GM19463 (cell line): Measurements from ENCODE around the gene RNF17.

Source experiments
- ATAC-seq: cut with Tn5 transposase; IDR thresholded peaks from one replicate; pipeline ENCODE4 v1.9.1; 2021; ENCODE audit warnings: mild to moderate bottlenecking, moderate library complexity; ENCODE audit not compliant: unreplicated experiment

RNF17 gene, protein sequence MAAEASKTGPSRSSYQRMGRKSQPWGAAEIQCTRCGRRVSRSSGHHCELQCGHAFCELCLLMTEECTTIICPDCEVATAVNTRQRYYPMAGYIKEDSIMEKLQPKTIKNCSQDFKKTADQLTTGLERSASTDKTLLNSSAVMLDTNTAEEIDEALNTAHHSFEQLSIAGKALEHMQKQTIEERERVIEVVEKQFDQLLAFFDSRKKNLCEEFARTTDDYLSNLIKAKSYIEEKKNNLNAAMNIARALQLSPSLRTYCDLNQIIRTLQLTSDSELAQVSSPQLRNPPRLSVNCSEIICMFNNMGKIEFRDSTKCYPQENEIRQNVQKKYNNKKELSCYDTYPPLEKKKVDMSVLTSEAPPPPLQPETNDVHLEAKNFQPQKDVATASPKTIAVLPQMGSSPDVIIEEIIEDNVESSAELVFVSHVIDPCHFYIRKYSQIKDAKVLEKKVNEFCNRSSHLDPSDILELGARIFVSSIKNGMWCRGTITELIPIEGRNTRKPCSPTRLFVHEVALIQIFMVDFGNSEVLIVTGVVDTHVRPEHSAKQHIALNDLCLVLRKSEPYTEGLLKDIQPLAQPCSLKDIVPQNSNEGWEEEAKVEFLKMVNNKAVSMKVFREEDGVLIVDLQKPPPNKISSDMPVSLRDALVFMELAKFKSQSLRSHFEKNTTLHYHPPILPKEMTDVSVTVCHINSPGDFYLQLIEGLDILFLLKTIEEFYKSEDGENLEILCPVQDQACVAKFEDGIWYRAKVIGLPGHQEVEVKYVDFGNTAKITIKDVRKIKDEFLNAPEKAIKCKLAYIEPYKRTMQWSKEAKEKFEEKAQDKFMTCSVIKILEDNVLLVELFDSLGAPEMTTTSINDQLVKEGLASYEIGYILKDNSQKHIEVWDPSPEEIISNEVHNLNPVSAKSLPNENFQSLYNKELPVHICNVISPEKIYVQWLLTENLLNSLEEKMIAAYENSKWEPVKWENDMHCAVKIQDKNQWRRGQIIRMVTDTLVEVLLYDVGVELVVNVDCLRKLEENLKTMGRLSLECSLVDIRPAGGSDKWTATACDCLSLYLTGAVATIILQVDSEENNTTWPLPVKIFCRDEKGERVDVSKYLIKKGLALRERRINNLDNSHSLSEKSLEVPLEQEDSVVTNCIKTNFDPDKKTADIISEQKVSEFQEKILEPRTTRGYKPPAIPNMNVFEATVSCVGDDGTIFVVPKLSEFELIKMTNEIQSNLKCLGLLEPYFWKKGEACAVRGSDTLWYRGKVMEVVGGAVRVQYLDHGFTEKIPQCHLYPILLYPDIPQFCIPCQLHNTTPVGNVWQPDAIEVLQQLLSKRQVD (N-terminal part only)

DNA sequence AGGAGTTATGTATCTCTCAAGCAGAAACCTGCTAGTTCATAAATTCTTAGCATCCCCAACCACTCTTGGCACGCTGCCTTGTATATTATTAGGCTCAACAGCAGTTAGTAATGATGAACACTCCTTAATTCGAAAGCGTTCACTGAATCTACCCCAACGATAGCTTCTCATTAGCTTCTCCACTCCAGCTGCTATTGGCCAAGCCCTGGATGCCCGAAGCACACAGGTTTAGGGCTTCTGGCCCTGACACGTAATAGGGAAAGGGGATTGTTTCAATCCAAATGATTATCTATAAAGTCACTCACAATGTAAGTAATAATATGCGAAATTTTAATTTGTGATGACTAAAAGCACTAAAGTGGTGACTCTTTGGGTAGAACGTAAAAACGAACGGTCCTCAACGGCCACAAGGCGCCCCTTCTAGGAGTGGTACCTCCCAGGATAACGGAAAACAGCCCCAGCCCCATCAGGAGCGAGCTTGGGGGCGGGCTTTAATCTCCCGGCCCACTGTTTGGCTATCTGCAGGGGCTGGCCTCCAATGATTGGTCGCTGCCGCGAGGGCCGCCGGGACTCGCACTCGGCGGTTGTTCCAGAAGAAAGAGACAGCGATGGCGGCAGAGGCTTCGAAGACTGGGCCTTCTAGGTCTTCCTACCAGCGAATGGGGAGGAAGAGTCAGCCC is at the start of gene RNF17:
RNF17 (plus strand) TSS at position 574 of the 680 bp plus-strand sequence; CDS start at position 609, 35 bp downstream.
- no peak for ATAC-seq

DNA sequence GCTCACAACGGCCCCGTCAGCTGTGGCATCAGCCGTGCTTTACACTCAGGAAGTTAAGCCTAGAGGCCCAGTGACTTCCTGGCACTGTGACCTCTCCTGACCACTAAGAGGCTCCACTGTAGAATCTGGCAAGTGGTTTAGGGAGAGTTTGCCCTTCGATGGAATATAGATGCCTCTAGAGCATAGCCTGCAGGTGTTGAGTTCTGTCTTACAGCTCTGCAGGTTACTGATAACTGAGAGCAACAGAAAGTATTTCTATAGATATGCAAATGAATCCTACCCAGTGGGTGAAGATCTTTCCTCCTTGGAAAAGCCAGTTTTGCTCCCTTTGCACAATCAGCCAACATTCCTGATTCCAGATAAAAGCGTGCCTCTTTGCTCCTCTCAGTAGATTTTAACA is 48.0 kb upstream of the RNF17 start:
- ATAC-seq: no peak

DNA sequence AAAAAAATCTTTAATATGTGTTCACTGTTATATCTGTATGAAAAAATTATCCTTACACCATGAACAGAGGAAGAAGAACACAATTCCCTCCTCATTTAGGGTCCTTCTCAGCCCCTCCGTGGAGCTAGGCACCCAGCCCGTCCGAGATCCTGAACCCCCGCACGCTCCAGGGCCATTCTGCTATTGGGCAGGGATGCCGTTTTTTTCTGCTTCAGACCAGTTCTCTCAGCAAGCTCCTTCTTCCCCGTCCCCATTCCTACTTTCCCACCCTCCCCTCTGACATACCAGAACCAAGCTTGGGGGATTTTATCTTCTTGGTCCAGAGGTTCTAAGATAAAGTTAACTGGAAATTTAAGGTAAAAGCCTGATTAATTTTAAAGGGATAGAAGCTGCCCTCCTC is 47.5 kb upstream of the RNF17 start:
- ATAC-seq: no peak

DNA sequence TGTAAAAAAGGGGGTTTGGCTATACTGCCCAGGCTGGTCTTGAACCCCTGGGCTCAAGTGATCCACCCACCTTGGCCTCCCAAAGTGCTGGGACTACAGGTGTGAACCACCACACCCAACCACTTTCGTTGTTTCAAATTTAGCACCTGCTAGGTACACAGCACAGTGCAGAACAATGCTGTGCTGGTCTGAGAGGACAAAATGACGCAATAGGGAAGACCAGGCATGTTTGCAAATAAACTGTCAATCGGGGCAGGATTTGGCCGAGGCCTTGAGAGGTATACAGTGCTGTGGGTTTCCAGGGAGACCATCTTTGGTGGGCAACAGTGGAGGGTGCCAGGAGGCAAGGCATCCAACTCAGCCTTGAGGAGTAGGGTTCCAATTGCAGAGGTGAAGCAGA is 46.8 kb upstream of the RNF17 start:
- ATAC-seq: no peak

DNA sequence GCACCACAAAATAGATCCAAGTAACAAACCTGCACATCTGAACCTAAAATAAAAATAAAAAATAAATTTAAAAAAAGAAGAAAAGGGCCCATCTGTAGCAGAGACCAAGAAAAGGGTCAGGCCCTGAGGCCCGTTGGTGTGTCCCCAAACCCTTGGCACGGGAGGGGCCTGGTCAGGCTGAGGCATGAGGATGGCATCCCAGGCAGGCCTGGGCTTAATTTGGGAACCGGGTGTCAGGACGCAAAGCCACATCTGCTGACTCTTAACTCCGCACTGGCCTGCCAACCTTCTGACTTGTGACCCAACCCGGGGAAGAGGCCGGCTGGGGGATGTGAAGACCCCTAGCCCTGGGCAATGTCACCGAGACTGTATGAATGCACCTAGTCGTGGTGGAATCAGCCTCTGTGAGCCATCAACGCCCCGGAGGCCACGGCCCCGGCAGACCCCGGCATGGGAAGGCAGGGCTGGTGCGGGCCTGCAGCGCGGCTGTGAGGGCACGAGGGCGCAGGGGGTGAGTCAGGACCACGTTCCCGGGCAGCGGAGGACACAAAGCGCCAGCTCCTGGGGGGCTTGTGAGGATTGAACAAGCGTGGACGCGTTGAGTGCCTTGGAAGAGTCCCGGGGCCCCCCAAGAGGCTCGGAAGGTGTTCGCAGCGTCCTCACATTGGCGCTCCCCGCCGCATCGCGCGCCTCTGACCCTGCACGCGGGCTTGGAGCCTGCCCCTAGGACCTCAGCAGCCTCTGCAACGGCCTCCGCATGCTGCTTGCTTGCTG is 45.6 kb upstream of the RNF17 start:
- no peak for ATAC-seq

DNA sequence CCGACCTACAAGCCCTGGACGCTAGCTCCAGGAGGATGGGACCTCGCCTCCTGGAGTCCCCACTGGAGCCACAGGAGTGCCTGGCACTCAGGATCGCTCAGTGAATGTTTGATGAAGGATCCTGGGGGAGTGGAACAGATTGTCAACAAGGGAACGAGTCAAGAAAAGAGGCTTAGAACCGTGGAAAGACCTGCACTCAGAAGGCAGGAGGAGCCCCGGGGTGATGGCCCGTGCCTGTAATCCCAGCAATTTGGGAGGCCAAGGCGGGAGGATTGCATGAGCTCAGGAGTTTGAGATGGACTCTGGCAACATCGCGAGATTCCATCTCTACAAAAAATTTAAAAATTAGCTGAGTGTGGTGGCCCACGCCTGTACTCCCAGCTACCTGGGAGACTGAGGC is 44.8 kb upstream of the RNF17 start:
- ATAC-seq: no peak

DNA sequence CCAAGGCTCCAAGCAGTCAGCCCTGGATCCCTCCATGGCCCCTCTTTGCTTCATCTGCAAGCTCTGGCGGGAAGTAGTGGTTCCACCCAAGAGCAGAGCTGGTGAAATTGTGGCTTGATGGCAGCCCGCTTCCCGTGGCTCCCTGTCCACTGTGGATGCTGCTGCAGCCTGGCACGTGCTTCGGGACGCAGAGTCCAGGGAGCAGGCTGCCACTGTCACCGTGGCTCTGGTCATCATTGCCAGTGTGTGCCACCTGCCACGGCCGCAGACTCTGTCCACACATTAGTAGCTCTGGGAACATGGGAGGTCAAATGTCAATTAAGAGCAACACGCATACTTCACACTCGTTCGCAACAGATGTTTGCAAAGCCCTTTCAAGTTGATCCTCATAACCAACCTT is 40.8 kb upstream of the RNF17 start:
- no peak for ATAC-seq

DNA sequence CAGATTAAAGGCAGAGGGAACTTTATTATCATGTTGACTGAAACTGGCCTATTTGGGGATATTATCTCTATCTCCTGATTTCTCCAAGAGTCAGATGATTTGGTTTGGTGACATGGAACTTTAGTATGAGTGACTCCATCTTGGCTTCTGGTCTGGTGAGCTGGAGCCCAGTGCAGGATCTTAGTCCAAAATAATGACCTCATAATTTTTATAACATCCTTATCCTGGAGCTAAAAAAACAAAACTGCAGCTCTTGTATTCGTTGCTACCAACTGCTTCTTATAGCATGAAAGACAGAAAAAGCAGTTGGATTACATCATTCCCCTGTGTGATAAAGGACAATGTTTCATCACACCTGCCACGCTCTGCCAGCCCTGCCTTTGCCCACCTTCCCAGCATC is 39.3 kb upstream of the RNF17 start:
- ATAC-seq: no peak

DNA sequence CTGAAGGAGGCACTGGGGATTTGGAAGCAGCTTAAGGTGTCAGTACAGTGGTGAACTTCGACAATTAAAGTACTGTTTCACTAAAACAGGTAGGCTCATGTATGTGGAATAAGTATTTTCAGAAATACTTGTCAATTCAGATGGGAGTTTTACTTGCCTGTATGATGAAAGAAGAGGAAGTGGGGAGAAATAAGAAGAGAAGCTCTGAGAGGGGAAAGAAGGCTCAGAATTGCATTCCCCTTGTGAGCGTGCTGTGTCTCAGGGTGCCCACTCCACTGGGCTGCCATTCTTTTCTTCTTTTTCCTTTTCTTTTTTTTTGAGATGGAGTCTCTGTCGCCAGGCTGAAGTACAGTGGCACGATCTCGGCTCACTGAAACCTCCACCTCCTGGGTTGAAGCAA is 38.6 kb upstream of the RNF17 start:
- ATAC-seq: no peak

DNA sequence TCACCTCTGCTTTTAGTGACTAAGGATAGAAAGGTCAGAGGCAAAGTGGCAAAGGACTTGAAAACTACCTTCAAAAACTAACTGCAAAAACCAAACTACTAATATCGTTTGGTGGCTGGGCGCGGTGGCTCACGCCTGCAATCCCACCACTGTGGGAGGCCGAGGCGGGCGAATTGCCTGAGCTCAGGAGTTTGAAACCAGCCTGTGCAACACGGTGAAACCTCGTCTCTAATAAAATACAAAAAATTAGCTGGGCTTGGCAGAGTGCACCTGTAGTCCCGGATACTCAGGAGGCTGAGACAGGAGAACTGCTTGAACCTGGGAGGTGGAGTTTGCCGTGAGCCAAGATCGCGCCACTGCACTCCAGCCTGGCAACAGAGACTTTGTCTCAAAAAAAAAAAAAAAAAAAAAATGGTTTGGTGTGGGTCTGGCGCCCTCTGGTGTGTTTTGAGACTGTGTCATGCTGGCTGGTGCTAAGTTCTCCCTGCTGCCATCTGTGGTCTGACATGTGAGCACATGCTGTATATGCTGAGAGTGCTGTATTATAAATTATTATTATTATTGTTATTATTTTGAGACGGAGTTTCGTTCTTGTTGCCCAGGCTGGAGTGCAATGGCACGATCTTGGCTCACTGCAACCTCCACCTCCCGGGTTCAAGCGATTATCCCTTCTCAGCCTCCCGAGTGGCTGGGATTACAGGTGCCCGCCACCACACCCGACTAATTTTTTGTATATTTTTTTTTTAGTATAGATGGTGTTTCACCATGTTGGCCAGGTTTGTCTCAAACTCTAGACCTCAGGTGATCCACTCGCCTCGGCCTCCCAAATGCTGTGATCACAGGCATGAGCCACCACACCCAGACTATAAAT is 36.0 kb upstream of the RNF17 start:
- ATAC-seq: peak; percentile 70

DNA sequence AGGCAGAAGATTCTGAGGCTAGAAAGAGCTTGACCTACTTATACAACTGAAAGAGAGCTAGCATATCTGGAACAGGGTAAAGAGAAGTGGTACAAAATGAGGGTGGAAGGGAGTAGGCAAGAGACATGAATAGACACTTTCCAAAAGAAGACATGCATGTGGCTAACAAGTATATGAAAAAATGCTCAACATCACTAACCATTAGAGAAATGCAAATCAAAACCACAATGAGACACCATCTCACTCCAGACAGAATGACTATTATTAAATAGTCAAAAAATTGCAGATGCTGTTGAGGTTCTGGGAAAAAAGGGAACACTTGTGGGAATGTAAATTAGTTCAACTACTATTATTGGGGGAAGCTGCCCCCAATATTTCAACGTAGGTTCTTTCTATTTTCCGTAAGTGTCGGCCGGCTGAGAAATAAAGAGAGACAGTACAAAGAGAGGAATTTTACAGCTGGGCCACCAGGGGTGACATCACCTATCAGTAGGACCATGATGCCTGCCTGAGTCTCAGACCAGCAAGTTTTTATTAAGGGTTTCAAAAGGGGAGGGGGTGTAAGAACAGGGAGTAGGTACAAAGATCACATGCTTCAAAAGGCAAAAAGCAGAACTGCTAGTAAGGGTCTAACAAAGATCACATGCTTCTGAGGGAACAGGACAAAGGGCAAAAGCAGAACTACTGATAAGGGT is 32.9 kb upstream of the RNF17 start:
- ATAC-seq: peak; percentile 78

DNA sequence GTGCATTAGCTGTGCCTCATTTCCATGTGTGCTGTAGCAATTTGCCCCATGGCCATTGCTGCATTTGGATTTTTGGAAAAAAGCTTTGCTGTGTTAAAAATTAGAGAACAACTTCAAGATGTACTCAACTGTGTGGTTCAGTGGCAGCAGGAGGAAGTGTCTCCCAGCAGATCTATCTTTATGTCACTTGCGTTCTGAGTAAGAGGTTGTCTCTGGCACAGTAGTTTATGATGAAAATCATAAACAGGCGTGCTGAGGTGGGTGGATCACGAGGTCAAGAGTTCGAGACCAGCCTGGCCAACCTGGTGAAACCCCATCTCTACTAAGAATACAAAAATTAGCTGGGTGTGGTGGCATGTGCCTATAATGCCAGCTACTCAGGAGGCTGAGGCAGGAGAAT is 29.0 kb upstream of the RNF17 start:
- ATAC-seq: no peak

DNA sequence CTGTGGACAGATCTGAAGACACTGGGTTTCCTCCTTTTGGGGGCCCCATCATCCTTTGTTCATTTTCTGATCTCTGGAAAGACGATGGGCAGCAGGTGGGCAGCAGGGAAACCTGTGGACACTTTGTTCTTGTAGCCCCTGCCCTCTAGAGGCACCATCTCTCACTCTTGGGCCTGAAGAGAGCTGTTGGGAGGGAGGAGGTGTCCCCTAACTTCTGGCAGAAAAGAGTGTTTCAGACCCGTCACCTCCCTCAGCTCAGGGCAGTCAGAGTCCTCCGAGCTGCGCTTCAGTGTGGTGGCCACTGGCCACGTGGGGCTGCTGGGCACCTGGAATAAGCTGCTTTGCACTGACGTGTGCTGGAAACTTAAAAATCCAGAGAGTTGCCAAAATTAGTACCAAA is 26.9 kb upstream of the RNF17 start:
- ATAC-seq: no peak

DNA sequence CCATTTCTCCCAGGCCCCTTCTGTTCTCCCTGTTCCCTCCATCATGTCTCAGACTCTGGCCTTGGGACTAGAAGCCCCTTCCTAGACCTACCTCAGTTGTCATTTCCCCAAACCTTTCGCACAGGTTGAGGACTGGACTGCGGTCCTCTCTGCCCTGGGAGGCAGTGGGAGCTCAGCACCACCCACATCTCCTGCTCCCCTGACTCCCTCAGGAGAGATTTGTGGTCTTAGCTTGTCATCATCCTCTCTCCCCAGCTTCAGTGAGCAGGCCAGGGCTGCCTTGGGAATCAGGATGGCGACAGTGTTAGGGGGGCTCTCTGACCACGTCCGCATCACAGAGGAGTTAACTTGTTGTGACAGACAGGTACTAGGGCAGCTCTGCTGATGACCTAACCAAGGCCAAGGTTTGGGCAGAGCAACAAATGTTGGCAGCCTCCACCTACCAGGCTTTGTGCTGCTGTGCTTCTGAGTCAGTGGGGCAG is 25.6 kb upstream of the RNF17 start:
- ATAC-seq: no peak

DNA sequence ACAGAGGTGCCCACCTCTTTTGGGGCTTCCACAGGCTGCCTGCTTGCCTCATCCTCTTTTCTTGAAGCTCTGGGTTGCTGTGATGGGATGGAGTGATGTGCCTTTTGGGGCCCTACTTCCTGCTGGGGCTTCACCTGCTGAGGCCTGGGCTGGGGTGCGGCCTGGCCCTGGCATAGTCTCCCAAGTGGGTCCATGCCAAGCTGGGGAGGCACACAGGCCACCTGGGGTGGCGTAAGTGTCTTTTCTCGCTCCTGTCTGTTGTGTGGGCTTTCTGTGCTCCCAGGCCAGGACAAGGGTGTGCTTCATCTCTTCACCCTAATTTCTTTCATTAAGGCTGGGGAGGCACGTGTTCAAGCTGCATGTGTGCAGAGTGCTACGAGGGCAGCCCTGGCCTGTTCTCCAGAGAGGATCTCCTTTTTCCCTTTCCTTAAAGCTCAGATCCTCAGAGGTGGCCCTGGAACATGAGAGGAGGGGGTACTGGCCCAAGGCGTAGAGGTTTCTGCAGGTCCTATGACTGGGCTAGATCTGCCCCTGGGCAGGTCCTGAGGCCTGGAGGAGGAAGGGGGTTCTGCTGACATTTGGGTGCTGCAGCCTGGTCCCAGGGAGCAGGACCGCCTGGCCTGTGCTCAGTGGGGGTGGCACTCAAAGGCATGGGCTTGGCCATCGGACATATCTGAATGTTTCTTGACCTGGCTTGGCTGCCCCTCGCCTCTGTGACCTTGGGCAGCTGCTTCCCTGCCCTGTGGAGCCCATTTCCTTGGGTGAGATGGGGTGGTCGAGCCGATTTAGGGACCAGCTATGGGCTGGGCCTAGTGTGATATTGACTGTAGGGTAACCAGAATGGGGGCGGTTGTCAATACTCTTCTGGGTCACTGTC is 23.7 kb upstream of the RNF17 start:
- no peak for ATAC-seq

DNA sequence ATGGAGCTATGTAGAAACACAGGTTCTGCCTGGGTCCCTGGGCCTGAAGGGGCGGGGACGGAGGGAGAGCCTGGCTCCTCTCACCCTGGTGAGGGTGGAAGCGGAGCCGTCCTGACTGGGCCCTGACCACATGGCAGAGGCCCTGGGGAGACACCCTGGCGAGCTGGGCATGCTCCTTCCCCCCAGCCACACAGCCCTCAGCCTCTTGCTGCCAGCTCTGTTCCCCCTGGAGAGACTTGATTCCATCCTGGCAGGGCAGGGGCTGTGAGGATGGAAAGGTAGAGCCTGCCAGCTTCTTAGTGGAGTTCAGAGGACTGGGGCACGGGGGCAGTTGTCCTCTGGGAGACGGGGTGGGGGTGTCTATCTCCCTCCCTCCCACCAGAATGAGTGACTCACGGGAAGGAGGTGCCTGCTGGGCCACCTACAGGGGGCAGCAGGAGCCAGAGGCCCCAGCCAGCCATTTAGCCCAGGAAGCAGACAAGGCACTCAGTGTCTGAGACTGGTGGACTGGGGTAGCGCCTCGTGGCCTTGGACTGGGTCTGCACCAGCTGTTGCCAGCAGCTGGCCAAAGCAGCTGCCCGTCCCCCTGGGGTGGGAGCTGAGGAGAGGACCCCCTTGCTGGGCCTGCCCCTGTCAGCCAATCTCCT is 22.8 kb upstream of the RNF17 start:
- ATAC-seq: no peak

DNA sequence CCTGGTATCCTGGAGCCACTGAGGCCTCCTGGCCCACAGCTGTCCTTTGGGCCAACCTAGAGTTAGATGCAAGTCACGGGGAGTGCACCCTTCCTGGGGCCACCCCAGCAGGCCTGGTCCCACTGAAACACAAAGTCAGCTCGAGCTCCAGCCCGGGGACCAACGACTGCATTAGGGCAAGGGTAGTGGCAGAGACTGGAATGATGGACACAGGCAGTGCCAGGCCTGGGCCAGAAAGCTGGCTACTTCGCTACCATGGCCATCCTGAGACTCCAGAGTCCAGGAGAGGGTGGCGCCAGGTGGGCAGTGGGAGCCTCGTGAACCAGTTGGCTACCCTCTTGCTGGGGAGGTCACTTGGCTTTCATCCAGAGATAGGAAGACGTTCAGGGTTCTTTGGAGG is 22.2 kb upstream of the RNF17 start:
- no peak for ATAC-seq
